Ramos (cell line): ENCODE measurements around the gene SRD5A1.

Source experiments
- in situ Hi-C: fragments of 300-500 bp; cut with MboI; formaldehyde crosslinking; loops from one replicate; pipeline ENCODE4 v1.14.3; 2022; ENCODE audit warnings: low sequenced_read_pairs; ENCODE audit not compliant: unreplicated experiment

SRD5A1 gene

GRCh38 chr5:6603643-6604042 is 29.6 kb upstream of the SRD5A1 start:
- in situ Hi-C loops, result no loop called here

GRCh38 chr5:6604341-6604740 is 28.9 kb upstream of the SRD5A1 start:
- in situ Hi-C loops, result no loop called here

- in situ Hi-C loops, result no loop called here
Observed at GRCh38 chr5:6604946-6605345, 28.3 kb upstream of the SRD5A1 start.

- in situ Hi-C loops, result no loop called here
Observed at GRCh38 chr5:6606884-6607558, 26.2 kb upstream of the SRD5A1 start.

- in situ Hi-C loops, result no loop called here
Observed at GRCh38 chr5:6607559-6607936, 25.7 kb upstream of the SRD5A1 start.

- in situ Hi-C loops, result no loop called here
Observed at GRCh38 chr5:6608016-6608415, 25.2 kb upstream of the SRD5A1 start.

GRCh38 chr5:6611334-6612256 is 21.6 kb upstream of the SRD5A1 start:
- in situ Hi-C loops, result no loop called here

GRCh38 chr5:6615034-6615815 is 18.0 kb upstream of the SRD5A1 start:
- in situ Hi-C loops, result no loop called here

GRCh38 chr5:6616632-6617031 is 16.6 kb upstream of the SRD5A1 start:
- in situ Hi-C loops, result no loop called here

GRCh38 chr5:6623228-6623627 is 10.0 kb upstream of the SRD5A1 start:
- in situ Hi-C loops, result no loop called here

GRCh38 chr5:6623941-6624340 is 9.3 kb upstream of the SRD5A1 start:
- in situ Hi-C loops, result no loop called here

- in situ Hi-C loops, result no loop called here
Observed at GRCh38 chr5:6626508-6626907, 6.7 kb upstream of the SRD5A1 start.

- in situ Hi-C loops, result loop anchor here (5.0 kb wide), 1 partner anchor 96 kb away; no protein-coding TSS in a partner anchor
Observed at GRCh38 chr5:6631441-6631840, 1.8 kb upstream of the SRD5A1 start.

- in situ Hi-C loops, result loop anchor here (5.0 kb wide), 1 partner anchor 95 kb away; no protein-coding TSS in a partner anchor
Observed at GRCh38 chr5:6632324-6632887, 834 bp upstream of the SRD5A1 start.

- in situ Hi-C loops, result loop anchor here (5.0 kb wide), 1 partner anchor 94 kb away; no protein-coding TSS in a partner anchor
Observed at GRCh38 chr5:6633469-6634245, 417 bp downstream of the SRD5A1 start.

GRCh38 chr5:6634306-6634705 is 1.1 kb downstream of the SRD5A1 start:
- in situ Hi-C loops, result loop anchor here (5.0 kb wide), 1 partner anchor 93 kb away; no protein-coding TSS in a partner anchor

GRCh38 chr5:6634788-6635430 is 1.7 kb downstream of the SRD5A1 start:
- in situ Hi-C loops, result loop anchor here (5.0 kb wide), 1 partner anchor 92 kb away; no protein-coding TSS in a partner anchor

- in situ Hi-C loops, result no loop called here
Observed at GRCh38 chr5:6636293-6636692, 3.1 kb downstream of the SRD5A1 start.

GRCh38 chr5:6637022-6637421 is 3.8 kb downstream of the SRD5A1 start:
- in situ Hi-C loops, result no loop called here
